H1 (cell line): ENCODE data around the gene OSBP2. TPM values are rescaled to one million over a fixed set of nuclear protein-coding genes. Genes with fewer than 3 reads are reported as not detected.

Source experiments
- CBX5 ChIP-seq: fragments of 300-800, 300-1000 bp; sonication (generic); IDR thresholded peaks from 2 replicates; pipeline ENCODE4 v1.7.1; 2016; ENCODE audit warnings: antibody characterized with exemption, low read length, low read depth
- CBX8 ChIP-seq: fragments of 300-800, 300-1000 bp; sonication (generic); IDR thresholded peaks from 2 replicates; pipeline ENCODE4 v1.7.1; 2016; ENCODE audit warnings: low read depth, low read length, borderline replicate concordance
- CTBP2 ChIP-seq: IDR thresholded peaks from 2 replicates; pipeline ENCODE4 v1.7.0; 2011; ENCODE audit warnings: borderline replicate concordance, mild to moderate bottlenecking, moderate library complexity, mixed read lengths, low read length; ENCODE audit not compliant: insufficient read depth, insufficient read length
- GTF2F1 ChIP-seq: IDR thresholded peaks from 2 replicates; pipeline ENCODE4 v1.6.1; 2012; ENCODE audit warnings: low read depth, low read length, improper control_type of control experiment, borderline replicate concordance
- JUN ChIP-seq: IDR thresholded peaks from 2 replicates; pipeline ENCODE4 v1.6.1; 2011; ENCODE audit warnings: low read depth, mild to moderate bottlenecking, improper control_type of control experiment, low read length
- polyA plus RNA-seq, 7 experiments: library from polyadenylated mRNA; depleted of rRNA in 3 of 7; stranded (reverse) in 5 of 7; unstranded in 2 of 7; fragments of >200 nt in 5 of 7; fragments of 200-250 nt in 2 of 7; gene quantifications; 1 replicate in 5 of 7; 2 replicates in 1 of 7; 4 replicates in 1 of 7; pipeline versions ENCODE4 v1.2.1 to v1.2.3, GENCODE V29; 2011 to 2013; ENCODE audit warnings: missing spikeins in 2 of 7, mixed read lengths in 2 of 7
- total RNA-seq: library from RNA; stranded (reverse); fragmentation: NEBNext Ultra II Directional; extraction: Animal tissue kit (Norgen Biotek cat#: 25700); gene quantifications from 2 replicates; pipeline ENCODE4 v1.2.1, GENCODE V29; 2021
- TF ChIP-seq, protein P1 (sequence below): fragments of 300-600 bp; sonication (generic); IDR thresholded peaks from 2 replicates; pipeline ENCODE4 v1.7.1; 2012; ENCODE audit warnings: low read length, moderate library complexity, mild to moderate bottlenecking, inconsistent platforms; ENCODE audit not compliant: insufficient replicate concordance
- TF ChIP-seq, protein P2 (sequence below): IDR thresholded peaks from 2 replicates; pipeline ENCODE4 v1.6.1; 2012; ENCODE audit warnings: inconsistent platforms
- TF ChIP-seq, protein P3 (sequence below), 3 experiments: IDR thresholded peaks; 1 replicate in 2 of 3; 2 replicates in 1 of 3; pipeline versions ENCODE4 v1.5.1 to v1.6.1; 2011; ENCODE audit warnings: low read length in 3 of 3, mild to moderate bottlenecking in 3 of 3, inconsistent platforms in 2 of 3, low read depth in 1 of 3, moderate library complexity in 1 of 3; ENCODE audit not compliant: insufficient read depth in 1 of 3; ENCODE audit errors: control extremely low read depth in 1 of 3

OSBP2 gene
- total and polyA plus RNA-seq, 2 of the 8 experiments (the other 6 are each of a cell fraction or from before 2014, with no cell fraction given) = 3.4 to 3.7 TPM

DNA sequence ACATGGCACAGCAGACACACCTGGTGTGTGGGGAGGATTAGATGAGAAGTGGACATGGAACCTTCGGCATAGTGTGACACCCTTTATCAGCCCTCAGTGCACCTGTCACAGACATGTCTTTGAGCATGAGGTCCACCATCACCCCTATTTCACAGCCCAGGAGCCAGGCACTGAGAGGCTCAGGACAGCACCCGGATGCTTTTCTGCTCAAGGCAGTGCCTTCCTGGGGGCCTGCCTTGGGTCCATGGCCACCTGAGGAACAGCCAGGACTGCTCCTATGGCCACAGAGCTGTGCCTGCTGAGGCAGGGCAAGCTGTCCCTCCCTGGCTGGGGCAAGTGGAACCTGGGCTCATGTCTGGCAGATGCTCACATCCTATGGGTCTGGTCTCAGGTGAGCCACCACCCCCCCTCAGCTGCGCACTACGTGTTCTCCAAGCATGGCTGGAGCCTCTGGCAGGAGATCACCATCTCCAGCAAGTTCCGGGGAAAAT, 198.1 kb downstream of the OSBP2 start (continued):
- TF ChIP-seq, protein P1, sequence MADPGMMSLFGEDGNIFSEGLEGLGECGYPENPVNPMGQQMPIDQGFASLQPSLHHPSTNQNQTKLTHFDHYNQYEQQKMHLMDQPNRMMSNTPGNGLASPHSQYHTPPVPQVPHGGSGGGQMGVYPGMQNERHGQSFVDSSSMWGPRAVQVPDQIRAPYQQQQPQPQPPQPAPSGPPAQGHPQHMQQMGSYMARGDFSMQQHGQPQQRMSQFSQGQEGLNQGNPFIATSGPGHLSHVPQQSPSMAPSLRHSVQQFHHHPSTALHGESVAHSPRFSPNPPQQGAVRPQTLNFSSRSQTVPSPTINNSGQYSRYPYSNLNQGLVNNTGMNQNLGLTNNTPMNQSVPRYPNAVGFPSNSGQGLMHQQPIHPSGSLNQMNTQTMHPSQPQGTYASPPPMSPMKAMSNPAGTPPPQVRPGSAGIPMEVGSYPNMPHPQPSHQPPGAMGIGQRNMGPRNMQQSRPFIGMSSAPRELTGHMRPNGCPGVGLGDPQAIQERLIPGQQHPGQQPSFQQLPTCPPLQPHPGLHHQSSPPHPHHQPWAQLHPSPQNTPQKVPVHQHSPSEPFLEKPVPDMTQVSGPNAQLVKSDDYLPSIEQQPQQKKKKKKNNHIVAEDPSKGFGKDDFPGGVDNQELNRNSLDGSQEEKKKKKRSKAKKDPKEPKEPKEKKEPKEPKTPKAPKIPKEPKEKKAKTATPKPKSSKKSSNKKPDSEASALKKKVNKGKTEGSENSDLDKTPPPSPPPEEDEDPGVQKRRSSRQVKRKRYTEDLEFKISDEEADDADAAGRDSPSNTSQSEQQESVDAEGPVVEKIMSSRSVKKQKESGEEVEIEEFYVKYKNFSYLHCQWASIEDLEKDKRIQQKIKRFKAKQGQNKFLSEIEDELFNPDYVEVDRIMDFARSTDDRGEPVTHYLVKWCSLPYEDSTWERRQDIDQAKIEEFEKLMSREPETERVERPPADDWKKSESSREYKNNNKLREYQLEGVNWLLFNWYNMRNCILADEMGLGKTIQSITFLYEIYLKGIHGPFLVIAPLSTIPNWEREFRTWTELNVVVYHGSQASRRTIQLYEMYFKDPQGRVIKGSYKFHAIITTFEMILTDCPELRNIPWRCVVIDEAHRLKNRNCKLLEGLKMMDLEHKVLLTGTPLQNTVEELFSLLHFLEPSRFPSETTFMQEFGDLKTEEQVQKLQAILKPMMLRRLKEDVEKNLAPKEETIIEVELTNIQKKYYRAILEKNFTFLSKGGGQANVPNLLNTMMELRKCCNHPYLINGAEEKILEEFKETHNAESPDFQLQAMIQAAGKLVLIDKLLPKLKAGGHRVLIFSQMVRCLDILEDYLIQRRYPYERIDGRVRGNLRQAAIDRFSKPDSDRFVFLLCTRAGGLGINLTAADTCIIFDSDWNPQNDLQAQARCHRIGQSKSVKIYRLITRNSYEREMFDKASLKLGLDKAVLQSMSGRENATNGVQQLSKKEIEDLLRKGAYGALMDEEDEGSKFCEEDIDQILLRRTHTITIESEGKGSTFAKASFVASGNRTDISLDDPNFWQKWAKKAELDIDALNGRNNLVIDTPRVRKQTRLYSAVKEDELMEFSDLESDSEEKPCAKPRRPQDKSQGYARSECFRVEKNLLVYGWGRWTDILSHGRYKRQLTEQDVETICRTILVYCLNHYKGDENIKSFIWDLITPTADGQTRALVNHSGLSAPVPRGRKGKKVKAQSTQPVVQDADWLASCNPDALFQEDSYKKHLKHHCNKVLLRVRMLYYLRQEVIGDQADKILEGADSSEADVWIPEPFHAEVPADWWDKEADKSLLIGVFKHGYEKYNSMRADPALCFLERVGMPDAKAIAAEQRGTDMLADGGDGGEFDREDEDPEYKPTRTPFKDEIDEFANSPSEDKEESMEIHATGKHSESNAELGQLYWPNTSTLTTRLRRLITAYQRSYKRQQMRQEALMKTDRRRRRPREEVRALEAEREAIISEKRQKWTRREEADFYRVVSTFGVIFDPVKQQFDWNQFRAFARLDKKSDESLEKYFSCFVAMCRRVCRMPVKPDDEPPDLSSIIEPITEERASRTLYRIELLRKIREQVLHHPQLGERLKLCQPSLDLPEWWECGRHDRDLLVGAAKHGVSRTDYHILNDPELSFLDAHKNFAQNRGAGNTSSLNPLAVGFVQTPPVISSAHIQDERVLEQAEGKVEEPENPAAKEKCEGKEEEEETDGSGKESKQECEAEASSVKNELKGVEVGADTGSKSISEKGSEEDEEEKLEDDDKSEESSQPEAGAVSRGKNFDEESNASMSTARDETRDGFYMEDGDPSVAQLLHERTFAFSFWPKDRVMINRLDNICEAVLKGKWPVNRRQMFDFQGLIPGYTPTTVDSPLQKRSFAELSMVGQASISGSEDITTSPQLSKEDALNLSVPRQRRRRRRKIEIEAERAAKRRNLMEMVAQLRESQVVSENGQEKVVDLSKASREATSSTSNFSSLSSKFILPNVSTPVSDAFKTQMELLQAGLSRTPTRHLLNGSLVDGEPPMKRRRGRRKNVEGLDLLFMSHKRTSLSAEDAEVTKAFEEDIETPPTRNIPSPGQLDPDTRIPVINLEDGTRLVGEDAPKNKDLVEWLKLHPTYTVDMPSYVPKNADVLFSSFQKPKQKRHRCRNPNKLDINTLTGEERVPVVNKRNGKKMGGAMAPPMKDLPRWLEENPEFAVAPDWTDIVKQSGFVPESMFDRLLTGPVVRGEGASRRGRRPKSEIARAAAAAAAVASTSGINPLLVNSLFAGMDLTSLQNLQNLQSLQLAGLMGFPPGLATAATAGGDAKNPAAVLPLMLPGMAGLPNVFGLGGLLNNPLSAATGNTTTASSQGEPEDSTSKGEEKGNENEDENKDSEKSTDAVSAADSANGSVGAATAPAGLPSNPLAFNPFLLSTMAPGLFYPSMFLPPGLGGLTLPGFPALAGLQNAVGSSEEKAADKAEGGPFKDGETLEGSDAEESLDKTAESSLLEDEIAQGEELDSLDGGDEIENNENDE = no peak
- TF ChIP-seq GTF2F1 = no peak
- TF ChIP-seq, protein P2, sequence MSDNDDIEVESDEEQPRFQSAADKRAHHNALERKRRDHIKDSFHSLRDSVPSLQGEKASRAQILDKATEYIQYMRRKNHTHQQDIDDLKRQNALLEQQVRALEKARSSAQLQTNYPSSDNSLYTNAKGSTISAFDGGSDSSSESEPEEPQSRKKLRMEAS = no peak
- TF ChIP-seq, protein P3, sequence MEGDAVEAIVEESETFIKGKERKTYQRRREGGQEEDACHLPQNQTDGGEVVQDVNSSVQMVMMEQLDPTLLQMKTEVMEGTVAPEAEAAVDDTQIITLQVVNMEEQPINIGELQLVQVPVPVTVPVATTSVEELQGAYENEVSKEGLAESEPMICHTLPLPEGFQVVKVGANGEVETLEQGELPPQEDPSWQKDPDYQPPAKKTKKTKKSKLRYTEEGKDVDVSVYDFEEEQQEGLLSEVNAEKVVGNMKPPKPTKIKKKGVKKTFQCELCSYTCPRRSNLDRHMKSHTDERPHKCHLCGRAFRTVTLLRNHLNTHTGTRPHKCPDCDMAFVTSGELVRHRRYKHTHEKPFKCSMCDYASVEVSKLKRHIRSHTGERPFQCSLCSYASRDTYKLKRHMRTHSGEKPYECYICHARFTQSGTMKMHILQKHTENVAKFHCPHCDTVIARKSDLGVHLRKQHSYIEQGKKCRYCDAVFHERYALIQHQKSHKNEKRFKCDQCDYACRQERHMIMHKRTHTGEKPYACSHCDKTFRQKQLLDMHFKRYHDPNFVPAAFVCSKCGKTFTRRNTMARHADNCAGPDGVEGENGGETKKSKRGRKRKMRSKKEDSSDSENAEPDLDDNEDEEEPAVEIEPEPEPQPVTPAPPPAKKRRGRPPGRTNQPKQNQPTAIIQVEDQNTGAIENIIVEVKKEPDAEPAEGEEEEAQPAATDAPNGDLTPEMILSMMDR (IDR thresholded peaks at IDR 0.05; ENCODE audit: control extremely low read depth in 1 of 3, insufficient read depth in 1 of 3, low read depth in 1 of 3, low read length in 3 of 3) = no peak
- no peak for TF ChIP-seq CBX5
- TF ChIP-seq JUN = no peak
- TF ChIP-seq CBX8 = no peak
- TF ChIP-seq CTBP2 = no peak
